ENCODE data around the gene TTC21B. TPM values are rescaled to one million over a fixed set of nuclear protein-coding genes. Genes with fewer than 3 reads are reported as not detected.
A peak's percentile ranks its signal among the peaks of the same experiment; 100 is the strongest.

Gene TTC21B
- total RNA-seq, 1 donor = 34.5 TPM

- H3K4me3 ChIP-seq (ENCODE audit: low read depth, low read length) = no peak overlapping the region
- no peak for DNase-seq (ENCODE audit: low read depth)
- no peak for TF ChIP-seq CTCF (IDR thresholded peaks at IDR 0.05; ENCODE audit: insufficient read depth, low read depth, low read length)
Observed at GRCh38 chr2:165909466-165909865, 44.1 kb downstream of the TTC21B start.

GRCh38 chr2:165905854-165906253 is 47.7 kb downstream of the TTC21B start:
- TF ChIP-seq CTCF (IDR thresholded peaks at IDR 0.05; ENCODE audit: insufficient read depth, low read depth, low read length) = no peak
- DNase-seq (ENCODE audit: low read depth) = no peak
- no peak overlapping the region for H3K4me3 ChIP-seq (ENCODE audit: low read depth, low read length)

GRCh38 chr2:165905269-165905668 is 48.3 kb downstream of the TTC21B start:
- TF ChIP-seq CTCF (IDR thresholded peaks at IDR 0.05; ENCODE audit: insufficient read depth, low read depth, low read length) = no peak
- DNase-seq (ENCODE audit: low read depth) = no peak
- no peak overlapping the region for H3K4me3 ChIP-seq (ENCODE audit: low read depth, low read length)

- TF ChIP-seq CTCF (IDR thresholded peaks at IDR 0.05; ENCODE audit: insufficient read depth, low read depth, low read length) = no peak
- no peak overlapping the region for H3K4me3 ChIP-seq (ENCODE audit: low read depth, low read length)
Observed at GRCh38 chr2:165904432-165904831, 49.1 kb downstream of the TTC21B start.

GRCh38 chr2:165903406-165903805 is 50.2 kb downstream of the TTC21B start:
- H3K4me3 ChIP-seq (ENCODE audit: low read depth, low read length) = no peak overlapping the region
- no peak for DNase-seq (ENCODE audit: low read depth)
- no peak for TF ChIP-seq CTCF (IDR thresholded peaks at IDR 0.05; ENCODE audit: insufficient read depth, low read depth, low read length)

More at GRCh38 chr2:165904432-165904831, 49.1 kb downstream of the TTC21B start:
- no peak for DNase-seq (ENCODE audit: low read depth)

- DNase-seq (ENCODE audit: low read depth) = peak; percentile 51
- peak; percentile 30 for TF ChIP-seq CTCF (IDR thresholded peaks at IDR 0.05; ENCODE audit: insufficient read depth, low read depth, low read length)
- H3K4me3 ChIP-seq (ENCODE audit: low read depth, low read length) = peak overlapping the region; percentile 25
Observed at GRCh38 chr2:165902934-165903333, 50.6 kb downstream of the TTC21B start.

GRCh38 chr2:165901620-165902298 is 51.8 kb downstream of the TTC21B start:
- DNase-seq (ENCODE audit: low read depth) = peak; percentile 65
- H3K4me3 ChIP-seq (ENCODE audit: low read depth, low read length) = no peak overlapping the region
- no peak for TF ChIP-seq CTCF (IDR thresholded peaks at IDR 0.05; ENCODE audit: insufficient read depth, low read depth, low read length)
